K562 (cell line): ENCODE results near the gene CCL27. TPM values are rescaled to one million over a fixed set of nuclear protein-coding genes. Genes with fewer than 3 reads are reported as not detected.

Experiments
- ATAC-seq: fragments of 200-7000 bp; cut with Tn5 transposase; 3 replicates; pipeline ENCODE4 v1.9.1; 2020; ENCODE audit warnings: moderate library complexity
- BruUV-seq: library from RNA; stranded (reverse); fragments of 400-500 nt; replicated peaks from 2 replicates; lab custom pipeline; 2021; lab: Mats Ljungman, UMichigan
- CTCF ChIA-PET: fragments of 300-600 bp; formaldehyde crosslinking; extraction: SDS; loops from one replicate; lab custom pipeline; 2021; ENCODE audit warnings: low intra/inter-chr PET ratio; lab: Yijun Ruan, JAX
- POLR2A ChIA-PET: fragments of 300-600, 350-650 bp; sonication (Branson Sonifier 250); formaldehyde crosslinking; extraction: SDS; loops from one replicate; lab custom pipeline; 2021; ENCODE audit warnings: antibody characterized with exemption, inconsistent platforms; lab: Yijun Ruan, JAX
- DNase-seq, 4 experiments: peaks; one replicate each; pipeline versions ENCODE4 v3.0.0 to v3.0.0-alpha.2; 2011 to 2018; ENCODE audit warnings: low spot score in 3 of 4, mixed read lengths in 3 of 4; ENCODE audit errors: extremely low read depth in 1 of 4
- FAIRE-seq: peaks from 2 replicates; lab custom pipeline; 2011; peaks lifted over from hg19 to GRCh38; lab: Jason Lieb, UNC
- H2AFZ ChIP-seq: 2 replicates; pipeline ENCODE4 v1.6.0; 2011; ENCODE audit warnings: low read depth, low read length, control low read depth, inconsistent platforms
- H3K27ac ChIP-seq: fragments of 200-600 bp; 3 replicates; pipeline ENCODE4 v1.8.0; 2011; ENCODE audit warnings: low read depth, mild to moderate bottlenecking, control low read depth, inconsistent platforms, low read length, moderate library complexity, mixed read lengths; ENCODE audit errors: extremely low read depth
- H3K27me3 ChIP-seq, 2 experiments: fragments of 300-600 bp in 1 of 2; 2 replicates in 1 of 2; 3 replicates in 1 of 2; pipeline versions ENCODE4 v1.6.0 to v1.8.0; 2011; ENCODE audit warnings: inconsistent platforms in 2 of 2, low read length in 2 of 2, mild to moderate bottlenecking in 1 of 2, mixed read lengths in 1 of 2, moderate library complexity in 1 of 2; ENCODE audit not compliant: control insufficient read depth in 2 of 2, insufficient read depth in 2 of 2
- H3K36me3 ChIP-seq: fragments of 300-600 bp; 3 replicates; pipeline ENCODE4 v1.8.0; 2011; ENCODE audit warnings: mild to moderate bottlenecking, low read length, inconsistent platforms; ENCODE audit not compliant: control insufficient read depth, insufficient read depth
- H3K4me1 ChIP-seq, 2 experiments: fragments of 200-600 bp in 1 of 2; replicated peaks in 1 of 2; 2 replicates in 1 of 2; 3 replicates in 1 of 2; pipeline versions ENCODE4 v1.5.1 to v1.8.0; 2011; ENCODE audit warnings: inconsistent platforms in 2 of 2, low read length in 2 of 2, mild to moderate bottlenecking in 1 of 2, mixed read lengths in 1 of 2, moderate library complexity in 1 of 2; ENCODE audit not compliant: control insufficient read depth in 2 of 2, insufficient read depth in 2 of 2
- H3K4me2 ChIP-seq: 2 replicates; pipeline ENCODE4 v1.6.1; 2011; ENCODE audit warnings: low read length, control low read depth, inconsistent platforms, mixed read lengths; ENCODE audit not compliant: insufficient read depth
- H3K4me3 ChIP-seq: fragments of 200-600 bp; sonication (generic), shearing (Covaris generic); 2 replicates; pipeline ENCODE4 v1.5.1; 2016; ENCODE audit warnings: control low read depth, inconsistent platforms
- H3K79me2 ChIP-seq: fragments of 200-600 bp; 3 replicates; pipeline ENCODE4 v1.8.0; 2011; ENCODE audit warnings: low read length, inconsistent platforms; ENCODE audit not compliant: control insufficient read depth, insufficient read depth
- H3K9ac ChIP-seq, 2 experiments: 2 replicates each; pipeline versions ENCODE4 v1.6.0 to v1.6.1; 2011; ENCODE audit warnings: low read depth in 2 of 2, low read length in 2 of 2, control low read depth in 1 of 2, inconsistent platforms in 1 of 2, mild to moderate bottlenecking in 1 of 2, mixed read lengths in 1 of 2; ENCODE audit not compliant: insufficient read depth in 1 of 2
- H3K9me1 ChIP-seq: one replicate; pipeline ENCODE4 v1.6.0; 2011; ENCODE audit warnings: inconsistent platforms, mild to moderate bottlenecking, low read length, moderate library complexity; ENCODE audit not compliant: control insufficient read depth, insufficient read depth
- H3K9me3 ChIP-seq: replicated peaks from 2 replicates; pipeline ENCODE4 v1.5.1; 2011; ENCODE audit warnings: low read depth, low read length, inconsistent platforms; ENCODE audit not compliant: control insufficient read depth, insufficient read depth
- H4K20me1 ChIP-seq: replicated peaks from 2 replicates; pipeline ENCODE4 v1.6.1; 2011; ENCODE audit warnings: low read length, inconsistent platforms, mixed read lengths; ENCODE audit not compliant: control insufficient read depth, insufficient read depth
- CLOCK ChIP-seq: fragments of 250-450 bp; sonication (Bioruptor Pico); IDR thresholded peaks from 2 replicates; pipeline ENCODE4 v1.4.0; 2020; ENCODE audit warnings: mild to moderate bottlenecking, moderate library complexity, borderline replicate concordance
- CTCF ChIP-seq, 3 experiments: IDR thresholded peaks in 2 of 3; conservative IDR thresholded peaks in 1 of 3; 2 replicates each; pipeline ENCODE4 v1.5.1; 2011 to 2012; ENCODE audit warnings: low read length in 3 of 3, mild to moderate bottlenecking in 3 of 3, control low read depth in 2 of 3, improper control_type of control experiment in 1 of 3, inconsistent platforms in 1 of 3, low read depth in 1 of 3, mixed read lengths in 1 of 3, moderate library complexity in 1 of 3; ENCODE audit not compliant: insufficient read depth in 2 of 3
- ERF ChIP-seq: fragments of 450-650 bp; formaldehyde crosslinking; IDR thresholded peaks from 2 replicates; pipeline ENCODE4 v1.4.0; 2020; ENCODE audit warnings: mild to moderate bottlenecking, mixed read lengths
- HDAC2 ChIP-seq: fragments of 450-650 bp; IDR thresholded peaks from 2 replicates; pipeline ENCODE4 v1.6.1; 2016; ENCODE audit warnings: mild to moderate bottlenecking
- MAZ ChIP-seq, 2 experiments: fragments of 450-650 bp in 1 of 2; sonication (generic) in 1 of 2; formaldehyde crosslinking; IDR thresholded peaks in 1 of 2; conservative IDR thresholded peaks in 1 of 2; 2 replicates each; pipeline versions ENCODE4 v1.4.0 to v1.5.0; 2020; ENCODE audit warnings: mild to moderate bottlenecking in 1 of 2, missing genetic modification reagents in 1 of 2
- NUFIP1 ChIP-seq: fragments of 450-650 bp; IDR thresholded peaks from 2 replicates; pipeline ENCODE4 v1.6.1; 2018; ENCODE audit not compliant: partially characterized antibody
- POLR2G ChIP-seq: fragments of 200-400 bp; formaldehyde crosslinking; IDR thresholded peaks from 2 replicates; pipeline ENCODE4 v1.6.1; 2017; ENCODE audit warnings: low read depth, mild to moderate bottlenecking, antibody characterized with exemption, low read length, moderate library complexity
- SMARCC2 ChIP-seq: fragments of 450-650 bp; IDR thresholded peaks from 2 replicates; pipeline ENCODE4 v1.6.1; 2017; ENCODE audit warnings: antibody characterized with exemption, moderate library complexity, mild to moderate bottlenecking, low read depth
- TCF7L2 ChIP-seq: fragments of 150-350 bp; IDR thresholded peaks from 2 replicates; pipeline ENCODE4 v1.6.1; 2016; ENCODE audit warnings: low read depth, mild to moderate bottlenecking, low read length, moderate library complexity
- XRCC5 ChIP-seq: fragments of 200-400 bp; formaldehyde crosslinking; IDR thresholded peaks from 2 replicates; pipeline ENCODE4 v1.6.1; 2017; ENCODE audit warnings: low read depth, mild to moderate bottlenecking, low read length
- ZNF224 ChIP-seq: sonication (generic); formaldehyde crosslinking; IDR thresholded peaks from 2 replicates; pipeline ENCODE4 v1.8.0; 2022; ENCODE audit warnings: mild to moderate bottlenecking, missing genetic modification reagents
- ZNF316 ChIP-seq: fragments of 450-650 bp; IDR thresholded peaks from 2 replicates; pipeline ENCODE4 v1.6.1; 2016
- WGBS: fragments of 100-300 bp; shearing (Covaris generic); methylation state at CpG from one replicate; pipeline ENCODE4 v1.1.6; 2016; ENCODE audit warnings: low coverage, mixed read lengths; ENCODE audit not compliant: insufficient coverage; ENCODE audit errors: missing lambda C conversion rate; 5-methylcytosine and 5-hydroxymethylcytosine counted together
- in situ Hi-C: fragments of 300-500 bp; cut with MboI; formaldehyde crosslinking; loops from 4 replicates; pipeline ENCODE4 v1.15.0; 2018; ENCODE audit warnings: inconsistent platforms, mixed read lengths
- intact Hi-C: fragments of 100-400 bp; cut with micrococcal nuclease; formaldehyde crosslinking; loops from 2 replicates; pipeline ENCODE4 v1.14.2; 2022
- polyA plus RNA-seq, 8 experiments: library from polyadenylated mRNA; depleted of rRNA in 4 of 8; stranded (reverse) in 5 of 8; unstranded in 3 of 8; fragments of >200 nt; fragmentation: Nextera tagmentation in 2 of 8; fragmentation: Illumina TruSeq in 1 of 8; extraction: Ambion mirVana in 2 of 8; extraction: Trizol in 1 of 8; gene quantifications; 2 replicates each; pipeline versions ENCODE4 v1.2.1 to v1.2.3, GENCODE V29; 2011 to 2014; ENCODE audit warnings: inconsistent platforms in 1 of 8, missing spikeins in 1 of 8
- total RNA-seq, 7 experiments: library from RNA; depleted of rRNA in 6 of 7; stranded (reverse); fragments of >200 nt in 6 of 7; fragmentation: Illumina TruSeq in 2 of 7; extraction: Trizol in 2 of 7; gene quantifications; 2 replicates each; pipeline versions ENCODE4 v1.2.1 to v1.2.3, GENCODE V29; 2011 to 2021; ENCODE audit warnings: low replicate concordance in 1 of 7

Gene CCL27
- total and polyA plus RNA-seq, 9 of the 15 experiments (the other 6 are each of a cell fraction or from before 2014, with no cell fraction given), result 0.10 to 0.53 (median 0.27) TPM; not detected in 5

GRCh38 chr9:34665067-34665380 lies 2.6 kb upstream of the CCL27 start (continued):
- TF ChIP-seq CLOCK (CRISPR knock-in tag) (no peak), POLR2G (peak; percentile 32)

- WGBS, result 5% methylated on average over 17 of the region's 18 CpGs
- H3K4me3 ChIP-seq, result peak overlapping the region; percentile 48
- TF ChIP-seq ZNF316, result no peak
- TF ChIP-seq SMARCC2, result 0 out of 2 replicates have a peak, but pooled peaks have one; percentile 45
- no peak for TF ChIP-seq TCF7L2
- TF ChIP-seq XRCC5, result peak; percentile 60; the same call in 1 of the 2 replicates
- TF ChIP-seq ERF (CRISPR knock-in tag), result no peak
- no peak for TF ChIP-seq NUFIP1
- TF ChIP-seq ZNF224 (CRISPR knock-in tag), result no peak
- no peak for TF ChIP-seq HDAC2
- peak in 1 of 2 experiments; percentile 37; a peak in 1 of 4 replicates for TF ChIP-seq MAZ (CRISPR knock-in tag; conservative IDR thresholded peaks at IDR 0.05 in 1 of 2, IDR thresholded peaks at IDR 0.05 in 1 of 2)
- peak; percentile 97 to 100 (median 99) for TF ChIP-seq CTCF (IDR thresholded peaks at IDR 0.05 in 2 of 3, conservative IDR thresholded peaks at IDR 0.05 in 1 of 3; ENCODE audit: insufficient read depth in 2 of 3, low read depth in 1 of 3, low read length in 3 of 3)
These were observed 2.0 kb upstream of the CCL27 start for GRCh38 chr9:34664281-34665066.

More at GRCh38 chr9:34664281-34665066, 2.0 kb upstream of the CCL27 start:
- H3K27me3 ChIP-seq, result no peaks in the 10 kb centered on the region
- POLR2A ChIA-PET, result interaction anchor here (0.6 to 1.3 kb wide), 4 partner anchors 18 to 832 kb away, joined by 3 read pairs; partner anchors contain the start of gene GALT
- peaks cover 17 to 18% of the 10 kb centered on the region in 2 experiments for H3K4me1 ChIP-seq
- peaks cover 2% of the 10 kb centered on the region for H3K9me1 ChIP-seq
- no peaks in the 10 kb centered on the region for H3K9me3 ChIP-seq
- H4K20me1 ChIP-seq, result 0 out of 2 replicates have a peak, but pooled peaks cover 4% of the 10 kb centered on the region
- peak overlapping the region; percentile 43 to 92 for H3K9ac ChIP-seq
- H3K4me2 ChIP-seq, result peak overlapping the region; percentile 83
- intact Hi-C loops, result no loop called here
- FAIRE-seq (peak; percentile 91), ATAC-seq (peak; percentile 87), DNase-seq (peak; percentile 57 to 88 (median 64))
- TSS peak; percentile 85 for BruUV-seq
- CTCF ChIA-PET, result interaction anchor here (1.0 to 1.2 kb wide), 3 partner anchors 17 to 37 kb away, joined by 3 to 4 read pairs (median 3); partner anchors contain the start of gene GALT
- H3K27ac ChIP-seq, result peak overlapping the region; percentile 60; the same call in 2 of the 3 replicates
- H3K36me3 ChIP-seq, result peaks cover 14% of the 10 kb centered on the region; the same call in 2 of the 3 replicates
- peaks cover 28% of the 10 kb centered on the region for H3K79me2 ChIP-seq
- in situ Hi-C loops, result no loop called here
- peak overlapping the region; percentile 82; the same call in 1 of the 2 replicates for H2AFZ ChIP-seq
